Measurements from ENCODE around the gene ING3. TPM values are rescaled to one million over a fixed set of nuclear protein-coding genes. Genes with fewer than 3 reads are reported as not detected.

ING3 gene
- total RNA-seq, 1 experiment from 2014 or later, result 9.6 TPM

DNA sequence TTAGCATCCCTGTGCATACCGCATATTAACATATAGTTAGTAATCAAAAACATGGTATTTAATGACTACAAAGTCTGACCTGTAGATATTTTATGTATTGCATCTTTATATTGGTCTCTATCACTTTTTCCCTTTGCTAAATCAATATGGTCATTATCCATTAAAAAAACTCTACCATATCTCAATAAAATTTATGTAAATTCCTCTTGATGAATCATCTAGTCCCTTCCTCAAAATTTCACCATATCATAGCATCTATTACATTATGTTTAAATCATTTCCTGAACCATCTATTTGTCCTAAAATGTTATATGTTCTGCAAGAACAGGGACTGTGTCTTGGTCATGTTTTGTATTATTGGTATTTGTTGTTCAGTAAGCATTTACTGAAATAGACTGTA is 7.7 kb upstream of the ING3 start:
- TF ChIP-seq, protein P1, sequence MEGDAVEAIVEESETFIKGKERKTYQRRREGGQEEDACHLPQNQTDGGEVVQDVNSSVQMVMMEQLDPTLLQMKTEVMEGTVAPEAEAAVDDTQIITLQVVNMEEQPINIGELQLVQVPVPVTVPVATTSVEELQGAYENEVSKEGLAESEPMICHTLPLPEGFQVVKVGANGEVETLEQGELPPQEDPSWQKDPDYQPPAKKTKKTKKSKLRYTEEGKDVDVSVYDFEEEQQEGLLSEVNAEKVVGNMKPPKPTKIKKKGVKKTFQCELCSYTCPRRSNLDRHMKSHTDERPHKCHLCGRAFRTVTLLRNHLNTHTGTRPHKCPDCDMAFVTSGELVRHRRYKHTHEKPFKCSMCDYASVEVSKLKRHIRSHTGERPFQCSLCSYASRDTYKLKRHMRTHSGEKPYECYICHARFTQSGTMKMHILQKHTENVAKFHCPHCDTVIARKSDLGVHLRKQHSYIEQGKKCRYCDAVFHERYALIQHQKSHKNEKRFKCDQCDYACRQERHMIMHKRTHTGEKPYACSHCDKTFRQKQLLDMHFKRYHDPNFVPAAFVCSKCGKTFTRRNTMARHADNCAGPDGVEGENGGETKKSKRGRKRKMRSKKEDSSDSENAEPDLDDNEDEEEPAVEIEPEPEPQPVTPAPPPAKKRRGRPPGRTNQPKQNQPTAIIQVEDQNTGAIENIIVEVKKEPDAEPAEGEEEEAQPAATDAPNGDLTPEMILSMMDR (IDR thresholded peaks at IDR 0.05; ENCODE audit: unreplicated experiment), result no peak
- BruUV-seq (replicated peaks), result no TSS peak
- no peaks in the 10 kb centered on the region for H3K4me1 Mint-ChIP-seq (ENCODE audit: low read depth, unreplicated experiment)
- intact Hi-C loops (cut with micrococcal nuclease; ENCODE audit: unreplicated experiment), result no loop called here
- H3K4me3 Mint-ChIP-seq (ENCODE audit: low read depth, unreplicated experiment), result no peak overlapping the region
- no peaks in the 10 kb centered on the region for H3K9me3 Mint-ChIP-seq (ENCODE audit: low read depth, unreplicated experiment)
- no peaks in the 10 kb centered on the region for H3K36me3 Mint-ChIP-seq (ENCODE audit: insufficient read depth, unreplicated experiment)
- DNase-seq, result no peak
- CTCF ChIA-PET, result no interaction called here
- no peak overlapping the region for H3K27ac Mint-ChIP-seq (ENCODE audit: unreplicated experiment)
- H3K27me3 Mint-ChIP-seq (ENCODE audit: unreplicated experiment), result no peaks in the 10 kb centered on the region

DNA sequence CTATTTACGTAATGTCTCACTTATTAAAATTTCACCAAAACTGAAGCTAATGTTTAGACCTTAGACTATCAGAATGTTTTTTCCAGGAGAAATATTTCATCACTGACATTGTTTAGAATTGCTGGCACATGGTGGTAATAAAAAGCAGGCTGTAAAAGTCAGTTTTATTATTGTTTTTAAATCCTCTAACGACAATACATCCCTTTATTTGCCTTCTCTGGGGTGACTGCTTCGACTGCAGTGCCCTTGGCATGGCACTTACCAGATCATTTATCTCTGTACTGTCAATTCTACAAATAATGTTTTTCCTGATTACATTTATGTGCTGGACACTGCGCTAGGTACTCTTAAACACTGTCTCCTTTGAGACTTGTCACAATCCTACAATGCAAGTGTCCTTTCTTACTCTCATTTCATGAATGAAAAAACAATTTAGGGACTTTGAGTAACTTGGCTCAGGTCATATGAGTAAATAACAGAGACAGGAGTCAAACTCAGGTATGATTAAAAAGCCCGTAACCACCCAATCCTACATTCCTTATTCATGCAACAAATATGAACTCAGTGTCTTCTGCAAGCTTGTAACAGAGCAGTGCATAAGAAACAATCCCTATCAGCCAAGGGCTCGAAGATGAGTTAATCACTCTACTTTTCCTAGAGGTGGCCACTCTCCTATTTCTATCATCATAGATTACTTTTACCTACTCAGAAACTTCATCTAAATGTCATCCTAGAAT is 5.6 kb upstream of the ING3 start:
- TF ChIP-seq, protein P1 (IDR thresholded peaks at IDR 0.05; ENCODE audit: unreplicated experiment), result no peak
- intact Hi-C loops (cut with micrococcal nuclease; ENCODE audit: unreplicated experiment), result no loop called here
- peaks cover 9% of the 10 kb centered on the region for H3K4me1 Mint-ChIP-seq (ENCODE audit: low read depth, unreplicated experiment)
- no peak overlapping the region for H3K4me3 Mint-ChIP-seq (ENCODE audit: low read depth, unreplicated experiment)
- no peaks in the 10 kb centered on the region for H3K27me3 Mint-ChIP-seq (ENCODE audit: unreplicated experiment)
- H3K36me3 Mint-ChIP-seq (ENCODE audit: insufficient read depth, unreplicated experiment), result peaks cover 10% of the 10 kb centered on the region
- CTCF ChIA-PET, result no interaction called here
- DNase-seq, result no peak
- H3K9me3 Mint-ChIP-seq (ENCODE audit: low read depth, unreplicated experiment), result no peaks in the 10 kb centered on the region
- H3K27ac Mint-ChIP-seq (ENCODE audit: unreplicated experiment), result no peak overlapping the region
- BruUV-seq (replicated peaks), result no TSS peak

DNA sequence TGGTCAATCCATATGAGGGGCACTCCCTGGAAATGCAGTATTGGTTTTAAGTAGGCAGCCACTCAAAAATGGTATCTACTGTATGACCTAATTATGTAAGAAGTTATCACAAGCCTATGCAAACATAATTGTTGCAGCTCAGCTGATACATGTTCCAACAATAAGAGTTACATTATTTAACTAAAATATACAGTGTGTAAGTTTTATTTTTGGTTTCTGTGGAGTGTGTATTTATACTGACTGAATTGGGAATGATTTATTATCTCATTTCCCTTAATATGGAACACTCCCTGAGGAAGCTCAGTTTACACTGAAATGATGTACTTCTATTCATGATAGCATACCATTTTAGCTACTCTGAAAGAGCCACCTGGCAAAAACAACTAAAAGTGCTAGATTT is 2.6 kb upstream of the ING3 start:
- H3K36me3 Mint-ChIP-seq (ENCODE audit: insufficient read depth, unreplicated experiment), result peaks cover 35% of the 10 kb centered on the region
- H3K4me3 Mint-ChIP-seq (ENCODE audit: low read depth, unreplicated experiment), result no peak overlapping the region
- no peaks in the 10 kb centered on the region for H3K27me3 Mint-ChIP-seq (ENCODE audit: unreplicated experiment)
- TF ChIP-seq, protein P1 (IDR thresholded peaks at IDR 0.05; ENCODE audit: unreplicated experiment), result no peak
- BruUV-seq (replicated peaks), result no TSS peak
- CTCF ChIA-PET, result no interaction called here
- DNase-seq, result no peak
- H3K4me1 Mint-ChIP-seq (ENCODE audit: low read depth, unreplicated experiment), result peaks cover 9% of the 10 kb centered on the region
- intact Hi-C loops (cut with micrococcal nuclease; ENCODE audit: unreplicated experiment), result no loop called here
- H3K9me3 Mint-ChIP-seq (ENCODE audit: low read depth, unreplicated experiment), result no peaks in the 10 kb centered on the region
- no peak overlapping the region for H3K27ac Mint-ChIP-seq (ENCODE audit: unreplicated experiment)

DNA sequence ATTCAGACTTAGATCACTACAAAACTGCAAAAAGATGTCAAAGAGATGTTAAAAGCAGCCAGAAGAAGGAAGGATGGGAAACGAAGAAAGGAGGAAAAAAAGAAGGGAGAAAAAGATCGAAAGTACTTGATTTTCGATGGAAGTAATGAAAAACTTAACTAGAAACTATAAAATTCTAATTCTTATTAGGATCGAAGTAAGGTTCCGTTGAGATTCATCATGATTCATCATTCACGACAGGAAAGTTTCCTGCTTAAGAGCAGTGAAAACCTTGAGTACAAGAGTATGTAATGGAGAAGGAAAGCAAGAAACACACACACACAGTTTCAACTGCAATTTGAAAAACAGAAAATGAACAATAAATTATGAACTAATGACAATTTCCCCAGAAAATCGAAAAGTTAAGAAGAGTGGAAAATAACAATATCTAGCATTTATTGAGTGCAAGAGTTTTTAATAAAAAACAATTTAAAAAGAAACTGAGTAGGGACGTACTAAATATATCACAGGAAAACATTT is 1.1 kb upstream of the ING3 start:
- TF ChIP-seq, protein P1 (IDR thresholded peaks at IDR 0.05; ENCODE audit: unreplicated experiment), result no peak
- Mint-ChIP-seq H3K27ac (ENCODE audit: unreplicated experiment) (peak overlapping the region; percentile 74), H3K27me3 (ENCODE audit: unreplicated experiment) (no peaks in the 10 kb centered on the region), H3K36me3 (ENCODE audit: insufficient read depth, unreplicated experiment) (peaks cover 35% of the 10 kb centered on the region), H3K9me3 (ENCODE audit: low read depth, unreplicated experiment) (no peaks in the 10 kb centered on the region), H3K4me3 (ENCODE audit: low read depth, unreplicated experiment) (peak overlapping the region; percentile 66), H3K4me1 (ENCODE audit: low read depth, unreplicated experiment) (peaks cover 9% of the 10 kb centered on the region)
- no peak for DNase-seq
- intact Hi-C loops (cut with micrococcal nuclease; ENCODE audit: unreplicated experiment), result no loop called here
- CTCF ChIA-PET, result no interaction called here
- BruUV-seq (replicated peaks), result no TSS peak
